Measurements from ENCODE around the gene DAPK1.

DAPK1 gene

GRCh38 chr9:87580941-87581438 is 83.3 kb downstream of the DAPK1 start:
- H3K79me2 ChIP-seq (ENCODE audit: low read length) = peaks cover 22% of the 10 kb centered on the region
- no peaks in the 10 kb centered on the region for H3K36me3 ChIP-seq (replicated peaks; ENCODE audit: insufficient read depth, low read length)
- no peak overlapping the region for H2AFZ ChIP-seq (ENCODE audit: low read length)
- TF ChIP-seq CTCF (IDR thresholded peaks at IDR 0.05; ENCODE audit: low read length) = no peak
- no peak for TF ChIP-seq EZH2phosphoT487 (IDR thresholded peaks at IDR 0.05; ENCODE audit: low read length)
- TF ChIP-seq EZH2 (optimal IDR thresholded peaks at IDR 0.05; ENCODE audit: low read depth, low read length) = no peak
- no peaks in the 10 kb centered on the region for H3K4me1 ChIP-seq (ENCODE audit: low read length)
- H3K4me3 ChIP-seq (ENCODE audit: low read length) = no peak overlapping the region
- no peak overlapping the region for H3K4me2 ChIP-seq (ENCODE audit: low read depth, low read length)
- H3K9me3 ChIP-seq (replicated peaks; ENCODE audit: insufficient read depth, low read length) = no peaks in the 10 kb centered on the region
- no peak for DNase-seq
- no peaks in the 10 kb centered on the region for H3K9me2 ChIP-seq (replicated peaks; ENCODE audit: insufficient read depth, low read length)
- H3K27me3 ChIP-seq (replicated peaks; ENCODE audit: insufficient read depth, low read length) = no peaks in the 10 kb centered on the region
- H3K9ac ChIP-seq (ENCODE audit: low read length) = no peak overlapping the region
- H3K27ac ChIP-seq (ENCODE audit: low read length) = no peak overlapping the region
- no peaks in the 10 kb centered on the region for H3F3A ChIP-seq (ENCODE audit: insufficient read depth, low read length)
- no peaks in the 10 kb centered on the region for H4K20me1 ChIP-seq (ENCODE audit: insufficient read depth, low read length)

DNA sequence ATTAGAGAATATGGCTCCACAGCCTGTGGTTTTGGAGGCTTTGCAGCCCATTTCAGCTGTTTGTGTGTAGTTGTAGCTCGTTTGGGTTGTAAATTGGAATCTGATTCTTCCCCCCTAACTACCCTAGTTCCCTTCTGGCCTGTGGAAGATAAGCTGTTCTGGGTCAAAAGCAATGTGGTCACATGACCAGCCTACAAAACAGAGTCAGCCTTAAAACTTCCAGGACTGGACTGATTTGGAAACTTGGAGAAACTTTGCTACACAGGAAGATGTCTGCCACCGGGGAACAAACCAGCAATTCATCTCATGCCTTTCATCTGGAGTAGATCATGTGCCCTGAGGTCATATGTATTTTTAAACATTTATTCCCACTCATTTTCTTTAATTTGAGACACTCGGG is 83.8 kb downstream of the DAPK1 start:
- no peak for TF ChIP-seq EZH2phosphoT487 (IDR thresholded peaks at IDR 0.05; ENCODE audit: low read length)
- H2AFZ ChIP-seq (ENCODE audit: low read length) = no peak overlapping the region
- no peak overlapping the region for H3K9ac ChIP-seq (ENCODE audit: low read length)
- H3K4me3 ChIP-seq (ENCODE audit: low read length) = no peak overlapping the region
- H3K9me2 ChIP-seq (replicated peaks; ENCODE audit: insufficient read depth, low read length) = no peaks in the 10 kb centered on the region
- no peaks in the 10 kb centered on the region for H4K20me1 ChIP-seq (ENCODE audit: insufficient read depth, low read length)
- no peaks in the 10 kb centered on the region for H3K27me3 ChIP-seq (replicated peaks; ENCODE audit: insufficient read depth, low read length)
- no peaks in the 10 kb centered on the region for H3K36me3 ChIP-seq (replicated peaks; ENCODE audit: insufficient read depth, low read length)
- no peak for DNase-seq
- peaks cover 22% of the 10 kb centered on the region for H3K79me2 ChIP-seq (ENCODE audit: low read length)
- H3K27ac ChIP-seq (ENCODE audit: low read length) = no peak overlapping the region
- H3K9me3 ChIP-seq (replicated peaks; ENCODE audit: insufficient read depth, low read length) = no peaks in the 10 kb centered on the region
- H3K4me1 ChIP-seq (ENCODE audit: low read length) = no peaks in the 10 kb centered on the region
- H3F3A ChIP-seq (ENCODE audit: insufficient read depth, low read length) = no peaks in the 10 kb centered on the region
- H3K4me2 ChIP-seq (ENCODE audit: low read depth, low read length) = no peak overlapping the region

DNA sequence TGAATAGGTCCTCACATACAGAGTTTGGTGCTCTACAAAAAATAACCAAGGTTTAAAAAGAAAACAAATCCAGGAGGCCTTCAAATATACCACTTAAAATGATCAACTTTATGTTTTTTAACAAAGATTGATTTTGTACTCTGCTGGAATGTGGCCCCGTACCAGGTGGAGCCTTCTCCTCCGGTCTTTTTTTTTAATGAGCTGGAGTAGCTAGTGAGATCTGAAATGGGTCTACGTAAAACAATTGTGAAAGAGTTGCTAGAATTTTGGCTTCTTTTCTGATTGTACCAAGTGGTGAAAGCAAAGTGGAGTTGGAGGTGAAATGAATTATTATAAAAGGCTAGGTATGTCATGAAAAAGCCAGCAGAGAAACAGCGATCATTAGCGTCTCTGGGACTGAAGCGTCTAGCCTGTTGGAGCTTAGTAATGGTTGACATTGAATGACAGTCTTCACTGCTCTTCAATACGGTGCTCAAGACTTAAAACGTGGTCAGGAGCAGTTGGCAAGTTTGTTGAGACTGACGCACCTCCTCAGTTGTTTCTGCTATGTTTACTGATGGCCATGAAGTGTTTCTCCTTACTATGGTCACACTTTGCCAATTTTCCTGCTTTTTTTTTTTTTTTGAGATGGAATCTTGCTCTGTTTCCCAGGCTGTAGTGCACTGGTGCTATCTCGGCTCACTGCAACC is 84.4 kb downstream of the DAPK1 start:
- no peaks in the 10 kb centered on the region for H3F3A ChIP-seq (ENCODE audit: insufficient read depth, low read length)
- H3K9ac ChIP-seq (ENCODE audit: low read length) = no peak overlapping the region
- no peaks in the 10 kb centered on the region for H3K36me3 ChIP-seq (replicated peaks; ENCODE audit: insufficient read depth, low read length)
- no peaks in the 10 kb centered on the region for H3K27me3 ChIP-seq (replicated peaks; ENCODE audit: insufficient read depth, low read length)
- no peak overlapping the region for H3K27ac ChIP-seq (ENCODE audit: low read length)
- H3K9me2 ChIP-seq (replicated peaks; ENCODE audit: insufficient read depth, low read length) = no peaks in the 10 kb centered on the region
- no peaks in the 10 kb centered on the region for H4K20me1 ChIP-seq (ENCODE audit: insufficient read depth, low read length)
- no peak for DNase-seq
- H3K4me2 ChIP-seq (ENCODE audit: low read depth, low read length) = no peak overlapping the region
- H3K79me2 ChIP-seq (ENCODE audit: low read length) = peaks cover 18% of the 10 kb centered on the region
- H3K4me3 ChIP-seq (ENCODE audit: low read length) = no peak overlapping the region
- TF ChIP-seq EZH2 (optimal IDR thresholded peaks at IDR 0.05; ENCODE audit: low read depth, low read length) = no peak
- TF ChIP-seq EZH2phosphoT487 (IDR thresholded peaks at IDR 0.05; ENCODE audit: low read length) = no peak
- no peak for TF ChIP-seq CTCF (IDR thresholded peaks at IDR 0.05; ENCODE audit: low read length)
- no peak overlapping the region for H2AFZ ChIP-seq (ENCODE audit: low read length)
- no peaks in the 10 kb centered on the region for H3K4me1 ChIP-seq (ENCODE audit: low read length)
- H3K9me3 ChIP-seq (replicated peaks; ENCODE audit: insufficient read depth, low read length) = no peaks in the 10 kb centered on the region

- Histone ChIP-seq H3K79me2 (ENCODE audit: low read length) (peaks cover 18% of the 10 kb centered on the region), H4K20me1 (ENCODE audit: insufficient read depth, low read length) (no peaks in the 10 kb centered on the region), H3K27me3 (replicated peaks; ENCODE audit: insufficient read depth, low read length) (no peaks in the 10 kb centered on the region), H3K4me2 (ENCODE audit: low read depth, low read length) (no peak overlapping the region), H3F3A (ENCODE audit: insufficient read depth, low read length) (no peaks in the 10 kb centered on the region), H3K9ac (ENCODE audit: low read length) (no peak overlapping the region), H3K9me3 (replicated peaks; ENCODE audit: insufficient read depth, low read length) (no peaks in the 10 kb centered on the region), H2AFZ (ENCODE audit: low read length) (no peak overlapping the region), H3K4me3 (ENCODE audit: low read length) (no peak overlapping the region), H3K27ac (ENCODE audit: low read length) (no peak overlapping the region), H3K4me1 (ENCODE audit: low read length) (no peaks in the 10 kb centered on the region), H3K9me2 (replicated peaks; ENCODE audit: insufficient read depth, low read length) (no peaks in the 10 kb centered on the region), H3K36me3 (replicated peaks; ENCODE audit: insufficient read depth, low read length) (no peaks in the 10 kb centered on the region)
- DNase-seq = no peak
- TF ChIP-seq EZH2 (optimal IDR thresholded peaks at IDR 0.05; ENCODE audit: low read depth, low read length) (no peak), EZH2phosphoT487 (IDR thresholded peaks at IDR 0.05; ENCODE audit: low read length) (no peak), CTCF (IDR thresholded peaks at IDR 0.05; ENCODE audit: low read length) (no peak)
Observed at GRCh38 chr9:87584326-87584725, 86.7 kb downstream of the DAPK1 start.
